Transverse colon (tissue), 3 donors: ENCODE results near the gene GRIA4.

Experiments
- EP300 ChIP-seq: sonication (generic); formaldehyde crosslinking; IDR thresholded peaks from one replicate; pipeline ENCODE4 v1.6.1; 2017; ENCODE audit warnings: antibody characterized with exemption, low read depth
- POLR2A ChIP-seq: fragments of 450-650 bp; IDR thresholded peaks from one replicate; pipeline ENCODE4 v1.6.1; 2016; ENCODE audit warnings: antibody characterized with exemption, mild to moderate bottlenecking, moderate library complexity
- TF ChIP-seq, protein P1 (sequence below), 5 experiments: fragments of 200-600 bp in 3 of 5; fragments of 450-650 bp in 2 of 5; sonication (generic) in 3 of 5; IDR thresholded peaks; 1 replicate in 2 of 5; 2 replicates in 3 of 5; pipeline ENCODE4 v1.5.1; 2016 to 2017; ENCODE audit warnings: antibody characterized with exemption in 5 of 5, inconsistent platforms in 3 of 5, mild to moderate bottlenecking in 2 of 5, moderate library complexity in 1 of 5

- TF ChIP-seq, protein P1, sequence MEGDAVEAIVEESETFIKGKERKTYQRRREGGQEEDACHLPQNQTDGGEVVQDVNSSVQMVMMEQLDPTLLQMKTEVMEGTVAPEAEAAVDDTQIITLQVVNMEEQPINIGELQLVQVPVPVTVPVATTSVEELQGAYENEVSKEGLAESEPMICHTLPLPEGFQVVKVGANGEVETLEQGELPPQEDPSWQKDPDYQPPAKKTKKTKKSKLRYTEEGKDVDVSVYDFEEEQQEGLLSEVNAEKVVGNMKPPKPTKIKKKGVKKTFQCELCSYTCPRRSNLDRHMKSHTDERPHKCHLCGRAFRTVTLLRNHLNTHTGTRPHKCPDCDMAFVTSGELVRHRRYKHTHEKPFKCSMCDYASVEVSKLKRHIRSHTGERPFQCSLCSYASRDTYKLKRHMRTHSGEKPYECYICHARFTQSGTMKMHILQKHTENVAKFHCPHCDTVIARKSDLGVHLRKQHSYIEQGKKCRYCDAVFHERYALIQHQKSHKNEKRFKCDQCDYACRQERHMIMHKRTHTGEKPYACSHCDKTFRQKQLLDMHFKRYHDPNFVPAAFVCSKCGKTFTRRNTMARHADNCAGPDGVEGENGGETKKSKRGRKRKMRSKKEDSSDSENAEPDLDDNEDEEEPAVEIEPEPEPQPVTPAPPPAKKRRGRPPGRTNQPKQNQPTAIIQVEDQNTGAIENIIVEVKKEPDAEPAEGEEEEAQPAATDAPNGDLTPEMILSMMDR (IDR thresholded peaks at IDR 0.05) = no peak
- TF ChIP-seq POLR2A (no peak), EP300 (no peak)
Observed at GRCh38 chr11:105827906-105828305, 218.0 kb downstream of the GRIA4 start.
